NB4 (cell line): ENCODE measurements around the gene MAS1.
"Not testable (repeated sequence)": the region's sequence is repeated elsewhere in the genome, so short reads cannot be mapped to it uniquely, and the experiment has no call there.

Source experiments
- DNase-seq: peaks from one replicate; pipeline ENCODE4 v3.0.0; 2010; ENCODE audit warnings: low read depth
- H3K4me3 ChIP-seq: one replicate; pipeline ENCODE4 v1.5.1; 2011; ENCODE audit warnings: mild to moderate bottlenecking, low read depth, low read length, moderate library complexity
- MYC ChIP-seq: IDR thresholded peaks from 2 replicates; pipeline ENCODE4 v1.6.1; 2011; ENCODE audit warnings: low read depth, low read length
- POLR2A ChIP-seq: IDR thresholded peaks from 2 replicates; pipeline ENCODE4 v1.6.1; 2011; ENCODE audit warnings: mild to moderate bottlenecking; ENCODE audit not compliant: insufficient read length; ENCODE audit errors: extremely low read depth
- TF ChIP-seq, protein P1 (sequence below): IDR thresholded peaks from one replicate; pipeline ENCODE4 v1.5.1; 2012; ENCODE audit warnings: low read depth, low read length
- TF ChIP-seq, protein P2 (sequence below): IDR thresholded peaks from 2 replicates; pipeline ENCODE4 v1.6.1; 2011; ENCODE audit warnings: low read depth, low read length

The MAS1 gene

DNA sequence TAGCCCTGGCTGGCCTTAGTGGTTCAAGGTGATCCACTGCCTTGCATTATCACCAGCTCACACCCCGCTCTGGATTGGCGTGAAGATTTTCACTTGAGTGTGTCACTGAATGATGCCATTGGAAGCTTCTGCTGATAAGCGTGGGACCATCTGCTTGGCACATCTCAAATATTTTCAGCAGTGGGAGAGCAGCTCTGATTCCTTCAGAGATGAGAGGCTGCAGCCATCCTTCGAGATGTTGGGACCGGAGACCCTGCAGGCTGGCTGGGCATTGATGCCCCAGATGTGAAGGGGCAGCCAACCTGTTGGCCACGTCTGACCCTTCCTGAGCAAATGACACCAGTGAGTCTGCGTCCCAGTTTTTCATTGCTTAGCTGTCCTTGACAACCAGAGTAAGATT, at the start of gene MAS1:
MAS1 (plus strand) TSS at position 197 of the 400 bp plus-strand sequence. CDS start 15,968 bp downstream, outside the sequence.
- DNase-seq = no peak
- TF ChIP-seq, protein P1, sequence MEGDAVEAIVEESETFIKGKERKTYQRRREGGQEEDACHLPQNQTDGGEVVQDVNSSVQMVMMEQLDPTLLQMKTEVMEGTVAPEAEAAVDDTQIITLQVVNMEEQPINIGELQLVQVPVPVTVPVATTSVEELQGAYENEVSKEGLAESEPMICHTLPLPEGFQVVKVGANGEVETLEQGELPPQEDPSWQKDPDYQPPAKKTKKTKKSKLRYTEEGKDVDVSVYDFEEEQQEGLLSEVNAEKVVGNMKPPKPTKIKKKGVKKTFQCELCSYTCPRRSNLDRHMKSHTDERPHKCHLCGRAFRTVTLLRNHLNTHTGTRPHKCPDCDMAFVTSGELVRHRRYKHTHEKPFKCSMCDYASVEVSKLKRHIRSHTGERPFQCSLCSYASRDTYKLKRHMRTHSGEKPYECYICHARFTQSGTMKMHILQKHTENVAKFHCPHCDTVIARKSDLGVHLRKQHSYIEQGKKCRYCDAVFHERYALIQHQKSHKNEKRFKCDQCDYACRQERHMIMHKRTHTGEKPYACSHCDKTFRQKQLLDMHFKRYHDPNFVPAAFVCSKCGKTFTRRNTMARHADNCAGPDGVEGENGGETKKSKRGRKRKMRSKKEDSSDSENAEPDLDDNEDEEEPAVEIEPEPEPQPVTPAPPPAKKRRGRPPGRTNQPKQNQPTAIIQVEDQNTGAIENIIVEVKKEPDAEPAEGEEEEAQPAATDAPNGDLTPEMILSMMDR = no peak
- TF ChIP-seq, protein P2, sequence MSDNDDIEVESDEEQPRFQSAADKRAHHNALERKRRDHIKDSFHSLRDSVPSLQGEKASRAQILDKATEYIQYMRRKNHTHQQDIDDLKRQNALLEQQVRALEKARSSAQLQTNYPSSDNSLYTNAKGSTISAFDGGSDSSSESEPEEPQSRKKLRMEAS = no peak
- TF ChIP-seq MYC (no peak), POLR2A (no peak)
- no peak within 1 kb of the TSS for H3K4me3 ChIP-seq

DNA sequence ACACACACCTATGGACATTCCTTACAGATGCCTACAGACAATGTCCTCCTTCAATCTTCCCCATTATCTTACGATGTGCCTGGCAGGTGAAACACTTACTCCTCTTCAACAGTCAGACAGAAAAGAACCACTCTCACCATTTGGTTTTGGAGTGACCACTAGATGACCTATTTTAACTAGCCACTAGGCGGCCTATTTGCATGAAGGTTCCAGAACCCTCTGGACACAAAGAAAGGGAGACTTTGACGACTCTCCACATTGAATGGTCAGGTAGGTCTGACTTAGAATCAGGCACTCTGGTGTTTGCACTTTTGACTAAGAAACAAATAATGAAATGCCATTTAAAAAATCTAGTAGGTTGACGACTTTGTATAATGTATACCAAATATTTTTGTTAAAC, 48.8 kb upstream of the MAS1 start:
- DNase-seq = no peak
- no peak overlapping the region for H3K4me3 ChIP-seq
- TF ChIP-seq, protein P1 = peak; percentile 11
- TF ChIP-seq, protein P2 = no peak

DNA sequence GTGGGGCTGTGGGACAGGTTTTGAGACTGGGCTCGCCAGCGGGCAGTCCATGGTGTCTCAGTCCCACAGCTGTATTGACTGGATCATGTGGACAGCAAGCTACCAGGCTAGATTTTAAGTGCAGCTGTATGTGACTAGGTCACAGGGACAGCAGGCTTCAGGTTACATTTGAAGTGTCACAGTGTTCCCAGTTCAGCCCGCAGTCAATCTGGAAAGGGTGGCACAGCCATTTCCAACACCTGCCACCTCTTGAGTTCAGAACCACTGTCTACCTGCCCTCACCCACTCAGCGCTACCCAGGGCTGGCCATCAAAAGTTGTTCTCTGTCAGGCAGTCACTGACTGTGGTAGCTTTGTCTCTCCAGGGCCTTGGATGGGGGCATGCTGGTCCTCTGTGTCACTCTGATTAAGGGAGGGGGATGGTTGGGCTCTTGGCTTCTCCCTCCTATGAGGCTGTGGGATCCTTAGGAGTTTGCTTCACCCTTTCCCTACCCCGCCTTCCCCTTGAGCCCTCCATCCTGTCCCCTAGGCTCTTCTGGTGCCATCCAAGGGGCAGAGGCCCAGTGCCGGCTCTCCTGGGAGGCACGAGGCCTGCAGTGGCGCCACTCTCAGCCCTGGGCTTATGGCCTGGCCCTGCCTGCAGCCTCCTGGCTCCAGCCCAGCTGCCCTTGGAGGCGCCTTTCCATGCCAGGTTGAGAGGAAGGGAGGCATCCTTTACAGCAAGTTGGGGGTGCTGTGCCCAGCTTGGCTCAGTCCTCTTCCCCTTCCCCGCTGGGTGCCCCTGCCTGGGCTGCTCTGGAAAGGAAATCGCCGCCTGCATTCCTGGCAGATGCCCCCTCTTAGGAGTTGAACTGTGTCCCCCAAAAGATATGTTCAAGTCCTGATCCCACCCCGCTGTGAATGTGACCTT, 45.8 kb upstream of the MAS1 start:
- TF ChIP-seq, protein P2 = no peak
- TF ChIP-seq, protein P1 = no peak
- TF ChIP-seq POLR2A = no peak
- no peak for TF ChIP-seq MYC
- no peak overlapping the region for H3K4me3 ChIP-seq
- DNase-seq = no peak

DNA sequence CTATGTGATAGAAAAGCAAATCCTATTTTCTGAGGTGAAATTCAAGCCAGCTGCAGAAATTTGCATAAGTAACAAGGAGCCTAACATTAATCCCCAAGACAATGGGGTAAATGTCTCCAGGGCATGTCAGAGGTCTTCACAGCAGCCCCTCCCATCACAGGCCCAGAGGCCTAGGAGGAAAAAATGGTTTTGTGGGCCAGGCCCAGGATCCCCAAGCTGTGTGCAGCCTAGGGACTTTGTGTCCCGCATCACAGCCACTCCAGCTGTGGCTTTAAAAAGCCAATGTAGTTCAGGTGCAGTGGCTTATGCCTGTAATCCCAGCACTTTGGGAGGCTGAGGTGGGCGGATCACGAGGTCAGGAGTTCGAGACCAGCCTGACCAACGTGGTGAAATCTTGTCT, 42.2 kb upstream of the MAS1 start:
- DNase-seq, H3K4me3 ChIP-seq: not testable (repeated sequence)

DNA sequence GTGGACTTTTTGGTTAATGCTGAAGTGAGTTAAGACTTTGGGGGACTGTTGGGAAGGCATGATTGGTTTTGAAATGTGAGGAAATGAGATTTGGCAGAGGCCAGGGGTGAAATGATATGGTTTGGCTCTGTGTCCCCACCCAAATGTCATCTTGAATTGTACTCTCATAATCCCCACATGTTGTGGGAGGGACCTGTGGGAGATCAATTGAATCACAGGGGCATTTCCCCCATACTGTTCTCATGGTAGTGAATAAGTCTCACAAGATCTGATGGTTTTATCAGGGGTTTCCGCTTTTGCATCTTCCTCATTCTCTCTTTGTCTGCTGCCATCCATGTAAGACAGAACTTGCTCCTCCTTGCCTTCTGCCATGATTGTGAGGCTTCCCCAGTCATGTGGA, 40.9 kb upstream of the MAS1 start:
- H3K4me3 ChIP-seq, DNase-seq: not testable (repeated sequence)

DNA sequence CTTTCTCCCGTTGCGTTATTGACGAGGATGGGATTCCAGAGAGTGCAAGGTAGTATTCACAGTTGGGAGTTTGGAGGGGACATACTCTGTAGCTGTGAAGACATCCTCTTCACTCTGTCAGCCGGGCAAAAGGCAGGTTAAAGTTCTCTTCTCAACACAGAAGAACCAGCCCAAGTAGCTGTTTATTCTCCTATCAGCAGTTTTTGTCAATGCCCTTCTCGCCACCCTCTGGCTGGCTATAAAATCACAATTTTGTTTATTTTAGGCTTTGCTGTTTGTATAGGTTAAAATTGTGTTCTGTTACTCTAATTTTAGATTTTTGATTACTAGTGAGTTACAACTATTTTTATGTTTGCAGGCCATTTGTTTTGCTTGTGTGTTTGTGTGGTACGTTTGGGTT, 37.9 kb upstream of the MAS1 start:
- no peak overlapping the region for H3K4me3 ChIP-seq
- DNase-seq = peak; percentile 51
- TF ChIP-seq, protein P1 = peak; percentile 29
- TF ChIP-seq POLR2A = no peak
- no peak for TF ChIP-seq MYC
- TF ChIP-seq, protein P2 = no peak

DNA sequence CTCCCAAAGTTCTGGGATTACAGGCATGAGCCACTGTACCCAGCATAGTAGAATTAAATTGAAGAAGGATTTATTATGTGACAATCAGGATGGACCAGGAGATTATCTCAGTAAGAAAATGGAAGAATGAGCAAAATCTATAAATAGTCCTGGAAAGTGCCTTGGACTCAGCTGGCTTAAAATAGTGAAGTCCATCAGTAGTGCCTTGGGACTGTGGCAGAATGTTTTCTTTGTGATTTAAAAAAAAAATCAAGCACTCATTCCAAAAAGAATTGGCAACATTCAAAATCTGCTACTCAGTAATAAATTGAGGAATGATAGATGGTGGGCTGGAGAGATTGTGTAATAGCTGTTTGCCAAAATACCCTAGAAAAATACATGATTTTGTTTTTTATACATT, 37.0 kb upstream of the MAS1 start:
- no peak overlapping the region for H3K4me3 ChIP-seq
- no peak for DNase-seq
- TF ChIP-seq, protein P1 = no peak
- TF ChIP-seq MYC (no peak), POLR2A (no peak)
- TF ChIP-seq, protein P2 = no peak
